K562 (cell line): ENCODE measurements around the gene HPSE2. TPM values are rescaled to one million over a fixed set of nuclear protein-coding genes. Genes with fewer than 3 reads are reported as not detected.
A peak's percentile ranks its signal among the peaks of the same experiment; 100 is the strongest.

Experiments used
- ARID3B ChIP-seq: fragments of 250-450 bp; sonication (Bioruptor Pico); IDR thresholded peaks from 2 replicates; pipeline ENCODE4 v1.4.0; 2020; ENCODE audit warnings: borderline replicate concordance
- BCL6 ChIP-seq: fragments of 250-450 bp; sonication (Bioruptor Pico); IDR thresholded peaks from 2 replicates; pipeline ENCODE4 v1.4.0; 2020
- PKNOX1 ChIP-seq: fragments of 450-650 bp; IDR thresholded peaks from 2 replicates; pipeline ENCODE4 v1.6.1; 2016
- TBL1XR1 ChIP-seq, 2 experiments: IDR thresholded peaks; 2 replicates each; pipeline ENCODE4 v1.6.1; 2012; ENCODE audit warnings: improper control_type of control experiment in 2 of 2, low read length in 2 of 2, mild to moderate bottlenecking in 1 of 2
- THRA ChIP-seq: fragments of 450-650 bp; IDR thresholded peaks from 2 replicates; pipeline ENCODE4 v1.6.1; 2017; ENCODE audit warnings: mild to moderate bottlenecking, moderate library complexity
- ZNF184 ChIP-seq: sonication (generic); formaldehyde crosslinking; IDR thresholded peaks from 2 replicates; pipeline ENCODE4 v1.5.0; 2020; ENCODE audit warnings: missing genetic modification reagents
- ZNF263 ChIP-seq: sonication (generic); formaldehyde crosslinking; IDR thresholded peaks from 2 replicates; pipeline ENCODE4 v1.8.0; 2022; ENCODE audit warnings: mild to moderate bottlenecking, missing genetic modification reagents, borderline replicate concordance
- polyA plus RNA-seq, 8 experiments: library from polyadenylated mRNA; depleted of rRNA in 4 of 8; stranded (reverse) in 5 of 8; unstranded in 3 of 8; fragments of >200 nt; fragmentation: Nextera tagmentation in 2 of 8; fragmentation: Illumina TruSeq in 1 of 8; extraction: Ambion mirVana in 2 of 8; extraction: Trizol in 1 of 8; gene quantifications; 2 replicates each; pipeline versions ENCODE4 v1.2.1 to v1.2.3, GENCODE V29; 2011 to 2014; ENCODE audit warnings: inconsistent platforms in 1 of 8, missing spikeins in 1 of 8
- total RNA-seq, 7 experiments: library from RNA; depleted of rRNA in 6 of 7; stranded (reverse); fragments of >200 nt in 6 of 7; fragmentation: Illumina TruSeq in 2 of 7; extraction: Trizol in 2 of 7; gene quantifications; 2 replicates each; pipeline versions ENCODE4 v1.2.1 to v1.2.3, GENCODE V29; 2011 to 2021; ENCODE audit warnings: low replicate concordance in 1 of 7

The HPSE2 gene
- total and polyA plus RNA-seq, 9 of the 15 experiments (the other 6 are each of a cell fraction or from before 2014, with no cell fraction given), result 0.03 to 0.10 (median 0.04) TPM; not detected in 2

GRCh38 chr10:98463976-98464754, 771.5 kb downstream of the HPSE2 start (continued):
- TF ChIP-seq TBL1XR1 (IDR thresholded peaks at IDR 0.05; ENCODE audit: low read length in 2 of 2), result no peak
- TF ChIP-seq THRA, result no peak
- TF ChIP-seq ZNF184 (CRISPR knock-in tag), result no peak
- no peak for TF ChIP-seq PKNOX1
- TF ChIP-seq ARID3B (CRISPR knock-in tag), result no peak
- peak; percentile 97 for TF ChIP-seq ZNF263 (CRISPR knock-in tag)
- no peak for TF ChIP-seq BCL6 (CRISPR knock-in tag)
